GM12878 (cell line): Measurements from ENCODE around the gene NUB1. TPM values are rescaled to one million over a fixed set of nuclear protein-coding genes. Genes with fewer than 3 reads are reported as not detected.

Experiments used
- IRF5 ChIP-seq: fragments of 450-650 bp; IDR thresholded peaks from 2 replicates; pipeline ENCODE4 v1.6.1; 2017; ENCODE audit warnings: borderline replicate concordance
- NFYA ChIP-seq: IDR thresholded peaks from 2 replicates; pipeline ENCODE4 v1.6.1; 2011; ENCODE audit warnings: low read depth, mild to moderate bottlenecking, low read length, improper control_type of control experiment, borderline replicate concordance
- POU2F2 ChIP-seq: IDR thresholded peaks from 3 replicates; pipeline ENCODE4 v1.6.1; 2011; ENCODE audit warnings: low read depth, mild to moderate bottlenecking, low read length, borderline replicate concordance
- ZBTB33 ChIP-seq: fragments of 450-650 bp; IDR thresholded peaks from 2 replicates; pipeline ENCODE4 v1.6.1; 2017; ENCODE audit warnings: mild to moderate bottlenecking
- ZBTB4 ChIP-seq: fragments of 450-650 bp; formaldehyde crosslinking; IDR thresholded peaks from 2 replicates; pipeline ENCODE4 v1.4.0; 2022; ENCODE audit warnings: mild to moderate bottlenecking, moderate library complexity
- ZNF687 ChIP-seq: fragments of 450-650 bp; IDR thresholded peaks from 2 replicates; pipeline ENCODE4 v1.6.1; 2017; ENCODE audit warnings: mild to moderate bottlenecking, moderate library complexity
- polyA plus RNA-seq, 11 experiments: library from polyadenylated mRNA; depleted of rRNA in 4 of 11; unstranded in 6 of 11; stranded (reverse) in 5 of 11; fragments of >200 nt; fragmentation: Nextera tagmentation in 4 of 11; fragmentation: Illumina TruSeq in 1 of 11; extraction: Ambion mirVana in 4 of 11; extraction: Trizol in 1 of 11; gene quantifications; 1 replicate in 1 of 11; 2 replicates in 10 of 11; pipeline versions ENCODE4 v1.2.1 to v1.2.3, GENCODE V29; 2011 to 2016; ENCODE audit warnings: inconsistent platforms in 2 of 11, missing spikeins in 2 of 11, low read depth in 1 of 11
- total RNA-seq, 4 experiments: library from RNA; depleted of rRNA in 3 of 4; stranded (reverse); fragments of >200 nt in 3 of 4; fragmentation: Illumina TruSeq in 1 of 4; extraction: Trizol in 1 of 4; gene quantifications; 2 replicates each; pipeline versions ENCODE4 v1.2.1 to v1.2.3, GENCODE V29; 2013 to 2021

The NUB1 gene
- total and polyA plus RNA-seq, 10 of the 15 experiments (the other 5 are each of a cell fraction or from before 2014, with no cell fraction given): 24.1 to 102 (median 49.0) TPM

GRCh38 chr7:151420144-151420543 lies 78.5 kb downstream of the NUB1 start (continued):
- TF ChIP-seq ZBTB33 (no peak), ZBTB4 (CRISPR knock-in tag) (no peak), IRF5 (no peak), ZNF687 (no peak), POU2F2 (no peak), NFYA (no peak)
